ENCODE data around the gene LPAR5.

Gene LPAR5

DNA sequence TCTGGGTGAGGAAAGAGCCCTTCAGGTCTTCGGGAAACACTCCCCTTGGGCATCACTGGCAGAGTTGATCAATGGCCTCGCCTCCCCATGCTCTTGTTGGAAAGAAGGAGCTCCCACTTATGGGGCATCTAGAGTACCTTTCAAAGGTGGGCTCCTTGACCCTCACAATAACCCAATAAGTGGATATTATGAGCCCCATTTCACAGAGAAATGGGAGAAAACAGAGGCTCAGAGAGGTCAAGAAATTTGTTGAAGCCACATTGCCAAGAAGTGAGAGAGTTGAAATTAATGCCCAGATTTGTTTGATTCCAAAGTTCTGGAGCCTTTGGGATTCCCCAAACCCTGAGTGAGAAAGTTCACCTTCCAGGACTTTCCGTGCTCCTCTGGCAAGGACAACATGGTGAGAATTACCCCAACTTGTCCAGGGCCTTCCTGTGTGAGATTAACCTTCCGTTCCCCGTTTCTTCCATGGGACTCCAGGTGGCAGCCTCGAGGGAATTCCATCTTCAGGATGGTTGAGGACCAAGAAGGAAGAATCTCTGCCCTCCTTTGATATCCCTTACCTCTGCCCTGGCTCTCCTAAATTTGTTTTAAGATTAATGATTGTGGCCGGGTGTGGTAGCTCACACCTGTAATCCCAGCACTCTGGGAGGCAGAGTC is 21.1 kb downstream of the LPAR5 start:
- H3K4ac ChIP-seq (ENCODE audit: low read depth, low read length) = peak overlapping the region; percentile 75
- WGBS (ENCODE audit: extremely low coverage, insufficient coverage, low lambda C conversion rate) = no CpG with 5 or more reads among the region's 7 CpGs

DNA sequence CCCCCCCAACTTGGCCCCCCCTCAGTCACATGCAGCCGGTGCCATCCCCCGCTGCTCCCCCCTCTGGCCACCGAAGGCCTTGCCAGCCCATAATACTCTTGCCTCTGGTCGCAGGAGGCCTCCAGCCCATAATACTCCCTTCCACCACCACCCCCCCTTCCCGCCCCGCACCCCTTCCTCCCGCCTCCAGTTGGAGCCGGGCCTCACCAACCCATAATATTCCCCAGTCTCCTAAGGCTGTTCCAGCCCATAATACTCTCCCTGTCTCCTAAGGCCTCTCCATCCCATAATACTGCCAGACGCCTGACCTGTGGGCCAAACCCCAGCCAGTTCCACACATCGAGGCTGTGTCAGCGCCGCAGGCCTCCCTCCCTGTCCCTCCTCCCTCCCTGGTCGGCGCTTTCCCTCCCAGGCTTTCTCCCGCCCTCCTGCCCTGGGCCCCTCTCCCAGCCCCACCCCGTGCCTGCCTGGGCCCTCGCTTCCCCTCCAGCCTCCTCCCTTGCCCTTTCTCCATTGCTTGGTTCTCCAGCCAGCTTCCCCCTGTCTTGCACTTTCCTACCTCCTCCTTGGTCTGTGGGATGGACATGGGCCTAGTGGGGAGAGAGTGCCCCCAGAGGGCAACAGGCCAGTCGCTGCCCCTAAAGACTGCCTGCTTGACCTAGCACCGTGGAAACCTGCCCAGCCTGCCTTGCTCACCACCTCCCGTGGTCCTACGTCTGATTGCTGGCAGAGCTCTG is 21.8 kb downstream of the LPAR5 start:
- peak overlapping the region; percentile 1 for H3K18ac ChIP-seq (ENCODE audit: low read length)
- H2BK120ac ChIP-seq (ENCODE audit: low read depth, low read length) = peak overlapping the region; percentile 10
- H3K27me3 ChIP-seq (ENCODE audit: insufficient read depth, low read length, poor library complexity) = no peaks in the 10 kb centered on the region
- DNase-seq = peak; percentile 100
- WGBS (ENCODE audit: extremely low coverage, insufficient coverage, low lambda C conversion rate) = no CpG with 5 or more reads among the region's 21 CpGs
- H3K4ac ChIP-seq (ENCODE audit: low read depth, low read length) = peak overlapping the region; percentile 85
- peak overlapping the region; percentile 37 for H2AK5ac ChIP-seq (ENCODE audit: low read length)
- peak overlapping the region; percentile 77 for H3K9ac ChIP-seq (ENCODE audit: low read length)
- no peak overlapping the region for H4K8ac ChIP-seq (ENCODE audit: low read depth, low read length)
- peak overlapping the region; percentile 78 for H2BK5ac ChIP-seq (ENCODE audit: low read length)
- peak overlapping the region; percentile 94 for H3K56ac ChIP-seq (ENCODE audit: low read length)
- peaks cover 14% of the 10 kb centered on the region for H3K4me1 ChIP-seq (ENCODE audit: control insufficient read depth, low read depth, low read length)
- H3K79me1 ChIP-seq (ENCODE audit: low read length) = no peaks in the 10 kb centered on the region
- no peak overlapping the region for H3K23ac ChIP-seq (ENCODE audit: low read length)
- no peak overlapping the region for H2BK15ac ChIP-seq (replicated peaks; ENCODE audit: low read depth)
- no peak overlapping the region for H3K4me2 ChIP-seq (ENCODE audit: low read length)
- H4K5ac ChIP-seq (ENCODE audit: low read length) = no peak overlapping the region
- H3K27ac ChIP-seq (ENCODE audit: low read depth, low read length) = peak overlapping the region; percentile 76
- H3K36me3 ChIP-seq (ENCODE audit: control insufficient read depth, insufficient read depth, low read length) = no peaks in the 10 kb centered on the region
- H3K79me2 ChIP-seq (ENCODE audit: control insufficient read depth, insufficient read depth, low read length) = no peaks in the 10 kb centered on the region
- no peak overlapping the region for H3K4me3 ChIP-seq (ENCODE audit: low read length)

More for the DNA sequence above, 21.1 kb downstream of the LPAR5 start:
- H3K4me3 ChIP-seq (ENCODE audit: low read length) = no peak overlapping the region
- no peak overlapping the region for H2BK15ac ChIP-seq (replicated peaks; ENCODE audit: low read depth)
- H2AK5ac ChIP-seq (ENCODE audit: low read length) = peak overlapping the region; percentile 37
- no peaks in the 10 kb centered on the region for H3K36me3 ChIP-seq (ENCODE audit: control insufficient read depth, insufficient read depth, low read length)
- no peak overlapping the region for H3K4me2 ChIP-seq (ENCODE audit: low read length)
- peak overlapping the region; percentile 10 for H2BK120ac ChIP-seq (ENCODE audit: low read depth, low read length)
- no peaks in the 10 kb centered on the region for H3K27me3 ChIP-seq (ENCODE audit: insufficient read depth, low read length, poor library complexity)
- peak overlapping the region; percentile 94 for H3K56ac ChIP-seq (ENCODE audit: low read length)
- peaks cover 14% of the 10 kb centered on the region for H3K4me1 ChIP-seq (ENCODE audit: control insufficient read depth, low read depth, low read length)
- DNase-seq = peak; percentile 82
- peak overlapping the region; percentile 76 for H3K27ac ChIP-seq (ENCODE audit: low read depth, low read length)
- H4K8ac ChIP-seq (ENCODE audit: low read depth, low read length) = no peak overlapping the region
- no peaks in the 10 kb centered on the region for H3K79me2 ChIP-seq (ENCODE audit: control insufficient read depth, insufficient read depth, low read length)
- H3K23ac ChIP-seq (ENCODE audit: low read length) = no peak overlapping the region
- peak overlapping the region; percentile 78 for H2BK5ac ChIP-seq (ENCODE audit: low read length)
- peak overlapping the region; percentile 1 for H3K18ac ChIP-seq (ENCODE audit: low read length)
- H4K5ac ChIP-seq (ENCODE audit: low read length) = no peak overlapping the region
- H3K79me1 ChIP-seq (ENCODE audit: low read length) = no peaks in the 10 kb centered on the region
- H3K9ac ChIP-seq (ENCODE audit: low read length) = peak overlapping the region; percentile 77

DNA sequence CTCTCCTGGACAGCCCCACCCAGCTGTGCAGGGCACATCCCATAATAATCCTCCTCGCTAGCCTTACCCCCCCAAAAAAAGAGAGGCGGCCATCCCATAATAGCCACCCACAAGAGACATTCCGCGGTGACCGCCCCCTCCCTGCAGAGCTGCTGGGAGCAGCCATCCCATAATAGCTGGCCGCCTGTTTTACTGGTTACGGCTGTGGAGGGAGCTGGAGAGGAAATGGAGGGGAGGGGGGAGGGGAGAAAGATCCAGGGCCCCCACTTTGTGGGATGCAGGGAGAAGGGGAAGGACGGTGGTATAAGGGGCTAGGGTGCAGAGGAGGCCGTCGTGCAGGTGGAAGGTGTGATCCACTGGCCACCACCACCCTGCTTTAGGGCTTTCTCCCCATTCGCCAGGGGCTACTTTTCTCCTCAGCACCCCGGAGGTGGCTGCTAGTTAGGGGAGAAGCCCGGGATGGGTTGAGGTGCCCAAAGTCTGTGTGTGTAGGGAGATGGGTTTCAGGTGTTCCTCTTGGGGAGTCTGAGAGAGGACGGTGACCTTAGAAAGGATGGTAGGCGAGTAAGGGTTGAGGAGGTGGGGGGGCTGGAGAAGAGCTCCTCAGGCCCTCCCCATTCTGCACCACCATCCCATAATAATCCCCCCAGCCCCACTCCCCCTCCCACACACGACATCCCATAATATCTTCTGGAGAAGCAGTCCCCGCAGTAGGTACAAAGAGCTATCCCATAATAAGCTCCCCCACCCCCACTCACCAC is 22.6 kb downstream of the LPAR5 start:
- H2BK5ac ChIP-seq (ENCODE audit: low read length) = peak overlapping the region; percentile 95
- no peak overlapping the region for H3K23ac ChIP-seq (ENCODE audit: low read length)
- H3K79me2 ChIP-seq (ENCODE audit: control insufficient read depth, insufficient read depth, low read length) = no peaks in the 10 kb centered on the region
- H4K5ac ChIP-seq (ENCODE audit: low read length) = no peak overlapping the region
- peak overlapping the region; percentile 91 for H3K56ac ChIP-seq (ENCODE audit: low read length)
- no peak overlapping the region for H3K4me3 ChIP-seq (ENCODE audit: low read length)
- peak overlapping the region; percentile 97 for H4K8ac ChIP-seq (ENCODE audit: low read depth, low read length)
- H3K27me3 ChIP-seq (ENCODE audit: insufficient read depth, low read length, poor library complexity) = no peaks in the 10 kb centered on the region
- peak overlapping the region; percentile 74 for H3K4me2 ChIP-seq (ENCODE audit: low read length)
- peak overlapping the region; percentile 95 for H2BK120ac ChIP-seq (ENCODE audit: low read depth, low read length)
- H2BK15ac ChIP-seq (replicated peaks; ENCODE audit: low read depth) = no peak overlapping the region
- H3K36me3 ChIP-seq (ENCODE audit: control insufficient read depth, insufficient read depth, low read length) = no peaks in the 10 kb centered on the region
- WGBS (ENCODE audit: extremely low coverage, insufficient coverage, low lambda C conversion rate) = no CpG with 5 or more reads among the region's 17 CpGs
- no peaks in the 10 kb centered on the region for H3K79me1 ChIP-seq (ENCODE audit: low read length)
- peak overlapping the region; percentile 98 for H3K27ac ChIP-seq (ENCODE audit: low read depth, low read length)
- H3K4me1 ChIP-seq (ENCODE audit: control insufficient read depth, low read depth, low read length) = peaks cover 14% of the 10 kb centered on the region
- peak overlapping the region; percentile 89 for H3K9ac ChIP-seq (ENCODE audit: low read length)
- peak overlapping the region; percentile 85 for H3K4ac ChIP-seq (ENCODE audit: low read depth, low read length)
- H3K18ac ChIP-seq (ENCODE audit: low read length) = peak overlapping the region; percentile 93
- peak; percentile 88 for DNase-seq
- no peak overlapping the region for H2AK5ac ChIP-seq (ENCODE audit: low read length)

DNA sequence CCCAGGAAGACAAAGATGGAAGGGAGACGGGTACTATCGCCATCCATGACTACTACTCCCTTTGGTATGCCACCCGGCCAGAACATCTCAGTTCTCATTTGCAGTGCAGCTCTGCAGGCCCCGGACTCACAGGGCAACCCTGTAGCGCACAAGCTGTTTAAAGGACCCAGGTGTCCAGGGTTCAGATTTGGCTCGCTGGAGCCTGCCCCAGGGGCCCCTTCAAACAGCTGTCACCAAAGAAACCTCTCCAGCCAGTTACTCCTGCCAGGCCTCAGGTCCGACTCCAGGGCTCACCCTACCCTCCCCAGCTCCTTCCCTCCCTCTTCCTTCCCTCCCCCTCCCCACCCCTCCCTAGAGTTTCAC is 23.1 kb downstream of the LPAR5 start:
- H3K27ac ChIP-seq (ENCODE audit: low read depth, low read length) = peak overlapping the region; percentile 82
- peak overlapping the region; percentile 93 for H3K18ac ChIP-seq (ENCODE audit: low read length)
- peak overlapping the region; percentile 57 for H4K8ac ChIP-seq (ENCODE audit: low read depth, low read length)
- peak overlapping the region; percentile 91 for H3K56ac ChIP-seq (ENCODE audit: low read length)
- H2BK15ac ChIP-seq (replicated peaks; ENCODE audit: low read depth) = no peak overlapping the region
- H3K27me3 ChIP-seq (ENCODE audit: insufficient read depth, low read length, poor library complexity) = no peaks in the 10 kb centered on the region
- H3K4me1 ChIP-seq (ENCODE audit: control insufficient read depth, low read depth, low read length) = peaks cover 14% of the 10 kb centered on the region
- DNase-seq = no peak
- peak overlapping the region; percentile 89 for H3K9ac ChIP-seq (ENCODE audit: low read length)
- H3K23ac ChIP-seq (ENCODE audit: low read length) = no peak overlapping the region
- H3K4ac ChIP-seq (ENCODE audit: low read depth, low read length) = peak overlapping the region; percentile 44
- peak overlapping the region; percentile 13 for H3K4me2 ChIP-seq (ENCODE audit: low read length)
- no peak overlapping the region for H2BK5ac ChIP-seq (ENCODE audit: low read length)
- no peak overlapping the region for H2AK5ac ChIP-seq (ENCODE audit: low read length)
- H3K4me3 ChIP-seq (ENCODE audit: low read length) = no peak overlapping the region
- H3K79me1 ChIP-seq (ENCODE audit: low read length) = no peaks in the 10 kb centered on the region
- no peak overlapping the region for H4K5ac ChIP-seq (ENCODE audit: low read length)
- no peak overlapping the region for H2BK120ac ChIP-seq (ENCODE audit: low read depth, low read length)
- H3K79me2 ChIP-seq (ENCODE audit: control insufficient read depth, insufficient read depth, low read length) = no peaks in the 10 kb centered on the region
- no peaks in the 10 kb centered on the region for H3K36me3 ChIP-seq (ENCODE audit: control insufficient read depth, insufficient read depth, low read length)
- WGBS (ENCODE audit: extremely low coverage, insufficient coverage, low lambda C conversion rate) = no CpG with 5 or more reads among the region's 7 CpGs

DNA sequence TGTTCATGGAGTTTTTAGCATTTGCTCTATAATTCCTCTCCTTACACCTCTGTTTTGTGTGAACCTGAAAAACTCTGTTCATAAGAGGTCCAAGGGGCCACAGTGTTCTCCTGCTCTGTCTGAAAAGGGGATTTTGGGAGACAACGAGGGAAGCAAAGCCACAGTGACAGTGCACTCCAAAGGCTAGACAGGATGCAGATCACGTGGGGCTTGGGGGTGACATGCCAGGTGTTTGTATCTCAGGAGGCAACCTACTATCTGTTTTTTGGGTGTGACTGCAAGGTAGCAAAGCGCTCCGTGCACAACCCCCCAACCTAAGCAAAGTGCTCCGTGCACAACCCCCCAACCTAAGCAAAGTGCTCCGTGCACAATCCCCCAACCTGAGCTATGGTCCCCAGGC is 23.5 kb downstream of the LPAR5 start:
- no peak overlapping the region for H2BK15ac ChIP-seq (replicated peaks; ENCODE audit: low read depth)
- no peak overlapping the region for H4K5ac ChIP-seq (ENCODE audit: low read length)
- no CpG with 5 or more reads among the region's 6 CpGs for WGBS (ENCODE audit: extremely low coverage, insufficient coverage, low lambda C conversion rate)
- H3K36me3 ChIP-seq (ENCODE audit: control insufficient read depth, insufficient read depth, low read length) = no peaks in the 10 kb centered on the region
- H3K27me3 ChIP-seq (ENCODE audit: insufficient read depth, low read length, poor library complexity) = no peaks in the 10 kb centered on the region
- H3K4me3 ChIP-seq (ENCODE audit: low read length) = no peak overlapping the region
- no peak overlapping the region for H3K4me2 ChIP-seq (ENCODE audit: low read length)
- H4K8ac ChIP-seq (ENCODE audit: low read depth, low read length) = no peak overlapping the region
- H3K79me2 ChIP-seq (ENCODE audit: control insufficient read depth, insufficient read depth, low read length) = no peaks in the 10 kb centered on the region
- H2BK5ac ChIP-seq (ENCODE audit: low read length) = peak overlapping the region; percentile 11
- no peak overlapping the region for H2BK120ac ChIP-seq (ENCODE audit: low read depth, low read length)
- H3K4ac ChIP-seq (ENCODE audit: low read depth, low read length) = peak overlapping the region; percentile 44
- H3K18ac ChIP-seq (ENCODE audit: low read length) = no peak overlapping the region
- H3K79me1 ChIP-seq (ENCODE audit: low read length) = no peaks in the 10 kb centered on the region
- H3K4me1 ChIP-seq (ENCODE audit: control insufficient read depth, low read depth, low read length) = peaks cover 14% of the 10 kb centered on the region
- no peak overlapping the region for H3K23ac ChIP-seq (ENCODE audit: low read length)
- peak overlapping the region; percentile 91 for H3K56ac ChIP-seq (ENCODE audit: low read length)
- peak overlapping the region; percentile 89 for H3K9ac ChIP-seq (ENCODE audit: low read length)
- no peak for DNase-seq
- H2AK5ac ChIP-seq (ENCODE audit: low read length) = no peak overlapping the region
- peak overlapping the region; percentile 82 for H3K27ac ChIP-seq (ENCODE audit: low read depth, low read length)

Data from mesendoderm (in vitro differentiated cells).